ENCODE data around the gene LRMDA.

LRMDA gene

DNA sequence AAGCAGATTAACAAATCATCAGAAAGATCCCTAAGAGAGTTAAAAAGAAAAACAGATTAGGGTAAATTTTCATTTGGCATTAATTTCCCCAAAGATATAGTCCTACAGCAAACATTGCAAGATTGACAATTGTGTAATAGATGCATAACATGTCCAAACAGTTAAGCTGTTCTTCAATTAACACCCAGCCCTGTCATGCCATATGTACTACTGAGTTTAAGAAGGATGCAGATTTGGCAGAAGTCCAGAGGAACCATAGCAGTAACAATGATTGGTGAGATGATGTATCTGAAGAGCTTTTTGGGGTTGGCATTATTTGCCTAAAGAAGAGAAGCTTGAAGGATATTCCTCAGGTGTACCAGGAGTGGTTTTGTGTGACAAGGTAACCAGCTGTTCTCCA lies 287.6 kb downstream of the LRMDA start:
- TF ChIP-seq, protein P1, sequence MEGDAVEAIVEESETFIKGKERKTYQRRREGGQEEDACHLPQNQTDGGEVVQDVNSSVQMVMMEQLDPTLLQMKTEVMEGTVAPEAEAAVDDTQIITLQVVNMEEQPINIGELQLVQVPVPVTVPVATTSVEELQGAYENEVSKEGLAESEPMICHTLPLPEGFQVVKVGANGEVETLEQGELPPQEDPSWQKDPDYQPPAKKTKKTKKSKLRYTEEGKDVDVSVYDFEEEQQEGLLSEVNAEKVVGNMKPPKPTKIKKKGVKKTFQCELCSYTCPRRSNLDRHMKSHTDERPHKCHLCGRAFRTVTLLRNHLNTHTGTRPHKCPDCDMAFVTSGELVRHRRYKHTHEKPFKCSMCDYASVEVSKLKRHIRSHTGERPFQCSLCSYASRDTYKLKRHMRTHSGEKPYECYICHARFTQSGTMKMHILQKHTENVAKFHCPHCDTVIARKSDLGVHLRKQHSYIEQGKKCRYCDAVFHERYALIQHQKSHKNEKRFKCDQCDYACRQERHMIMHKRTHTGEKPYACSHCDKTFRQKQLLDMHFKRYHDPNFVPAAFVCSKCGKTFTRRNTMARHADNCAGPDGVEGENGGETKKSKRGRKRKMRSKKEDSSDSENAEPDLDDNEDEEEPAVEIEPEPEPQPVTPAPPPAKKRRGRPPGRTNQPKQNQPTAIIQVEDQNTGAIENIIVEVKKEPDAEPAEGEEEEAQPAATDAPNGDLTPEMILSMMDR (IDR thresholded peaks at IDR 0.05): no peak

DNA sequence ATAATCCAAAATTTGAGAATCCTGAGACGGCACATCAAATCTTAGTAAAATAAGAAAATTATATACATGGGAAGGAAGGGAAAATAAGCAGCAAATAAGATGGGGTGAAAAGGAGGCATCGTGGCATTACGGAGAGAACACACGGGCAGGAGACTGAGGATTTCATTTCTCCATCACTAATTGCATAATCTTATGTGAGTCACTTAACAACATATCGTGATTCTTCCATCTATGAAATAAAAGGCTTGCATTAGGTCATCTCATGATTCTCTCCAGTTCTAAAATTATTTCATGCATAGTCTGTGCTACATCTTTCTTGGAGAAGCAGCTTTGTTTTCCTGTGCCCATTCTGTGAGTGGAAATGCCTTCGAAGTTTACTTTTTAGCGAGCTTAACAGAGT lies 288.7 kb downstream of the LRMDA start:
- TF ChIP-seq, protein P1 (IDR thresholded peaks at IDR 0.05): no peak

DNA sequence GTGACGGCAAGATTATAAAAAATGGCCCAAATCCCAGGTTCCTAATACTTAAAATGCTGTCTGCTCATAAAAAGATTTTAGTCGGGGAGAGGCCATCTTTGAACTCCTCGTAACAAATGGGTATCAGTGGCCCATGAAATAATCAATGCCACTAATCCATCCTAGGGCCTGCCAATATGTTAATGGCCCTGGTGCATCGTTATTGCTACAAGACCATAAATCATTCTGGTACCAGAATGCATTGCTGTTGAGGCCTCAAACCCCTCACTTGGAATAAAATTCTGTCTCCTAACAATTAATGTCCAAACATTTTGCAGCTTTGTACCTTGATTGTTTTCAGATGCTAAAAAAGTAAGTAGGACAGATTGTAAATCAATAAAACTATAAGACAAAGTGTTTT lies 290.6 kb downstream of the LRMDA start:
- TF ChIP-seq, protein P1 (IDR thresholded peaks at IDR 0.05): no peak

DNA sequence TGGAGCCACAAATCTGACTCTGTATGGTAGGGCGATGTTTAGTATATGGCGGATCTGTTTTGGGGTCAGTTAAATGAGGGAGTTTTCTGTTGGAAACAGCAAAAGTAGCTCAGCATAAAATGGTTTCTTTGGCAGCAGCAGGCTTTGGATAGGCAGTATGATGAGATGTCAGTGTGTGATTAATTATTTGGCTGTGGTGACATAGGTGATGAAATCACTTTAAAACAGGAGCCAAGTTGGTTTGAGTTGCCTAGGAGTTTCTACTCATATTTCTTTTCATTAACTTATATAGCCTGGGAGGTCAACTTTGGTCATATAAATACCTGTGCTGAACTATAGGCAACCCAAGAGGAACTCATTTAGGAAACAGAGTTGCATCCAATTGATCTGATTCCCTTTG lies 291.2 kb downstream of the LRMDA start:
- TF ChIP-seq, protein P1 (IDR thresholded peaks at IDR 0.05): no peak

DNA sequence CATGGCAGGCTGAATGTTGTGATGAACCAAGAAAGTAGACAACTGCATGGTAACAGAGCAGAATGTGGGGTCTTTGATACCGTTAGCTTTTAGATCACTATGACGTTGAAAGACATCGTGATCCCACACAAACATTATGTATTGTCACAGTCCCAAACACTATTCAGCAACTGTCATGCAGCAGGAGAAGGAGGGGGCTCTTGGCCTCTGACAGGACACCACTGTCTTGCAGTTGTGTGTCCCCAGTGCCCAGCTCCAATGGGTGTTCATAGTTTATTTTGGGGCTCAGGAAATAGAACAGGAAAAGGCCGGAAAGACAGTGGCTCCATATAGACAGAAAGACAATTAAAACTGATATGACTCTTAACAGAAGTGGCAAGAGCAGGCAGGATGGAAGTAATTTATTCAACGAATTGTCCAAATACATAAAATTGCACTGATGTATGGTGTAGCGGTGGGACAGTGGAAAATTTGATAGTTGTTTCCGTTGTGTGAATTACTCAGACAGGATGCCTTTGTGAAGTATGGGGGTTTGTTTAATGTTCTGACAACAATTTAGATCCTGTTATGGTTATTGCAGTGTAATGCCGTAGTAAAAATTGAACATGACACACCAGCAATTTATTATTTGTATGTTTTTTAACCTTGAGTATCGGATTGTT lies 292.0 kb downstream of the LRMDA start:
- TF ChIP-seq, protein P1 (IDR thresholded peaks at IDR 0.05): no peak

DNA sequence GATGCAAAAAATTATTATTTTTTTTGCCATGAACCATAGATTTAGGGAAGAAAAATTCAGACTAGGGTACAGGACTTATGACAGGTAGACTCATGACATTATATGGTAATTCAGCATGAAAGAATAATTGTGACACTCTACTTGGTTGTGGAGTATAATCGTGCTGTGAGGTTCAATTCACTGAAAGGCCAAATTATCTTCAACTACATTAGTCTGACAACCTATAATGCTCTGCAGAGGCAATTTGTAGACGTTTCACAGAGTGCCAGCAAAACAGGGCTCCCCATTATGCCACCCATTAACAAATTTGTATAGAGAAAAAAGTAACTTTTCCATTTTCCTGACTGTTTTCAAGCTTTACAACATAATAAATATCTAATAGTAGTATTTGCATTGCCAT lies 292.6 kb downstream of the LRMDA start:
- TF ChIP-seq, protein P1 (IDR thresholded peaks at IDR 0.05): no peak

DNA sequence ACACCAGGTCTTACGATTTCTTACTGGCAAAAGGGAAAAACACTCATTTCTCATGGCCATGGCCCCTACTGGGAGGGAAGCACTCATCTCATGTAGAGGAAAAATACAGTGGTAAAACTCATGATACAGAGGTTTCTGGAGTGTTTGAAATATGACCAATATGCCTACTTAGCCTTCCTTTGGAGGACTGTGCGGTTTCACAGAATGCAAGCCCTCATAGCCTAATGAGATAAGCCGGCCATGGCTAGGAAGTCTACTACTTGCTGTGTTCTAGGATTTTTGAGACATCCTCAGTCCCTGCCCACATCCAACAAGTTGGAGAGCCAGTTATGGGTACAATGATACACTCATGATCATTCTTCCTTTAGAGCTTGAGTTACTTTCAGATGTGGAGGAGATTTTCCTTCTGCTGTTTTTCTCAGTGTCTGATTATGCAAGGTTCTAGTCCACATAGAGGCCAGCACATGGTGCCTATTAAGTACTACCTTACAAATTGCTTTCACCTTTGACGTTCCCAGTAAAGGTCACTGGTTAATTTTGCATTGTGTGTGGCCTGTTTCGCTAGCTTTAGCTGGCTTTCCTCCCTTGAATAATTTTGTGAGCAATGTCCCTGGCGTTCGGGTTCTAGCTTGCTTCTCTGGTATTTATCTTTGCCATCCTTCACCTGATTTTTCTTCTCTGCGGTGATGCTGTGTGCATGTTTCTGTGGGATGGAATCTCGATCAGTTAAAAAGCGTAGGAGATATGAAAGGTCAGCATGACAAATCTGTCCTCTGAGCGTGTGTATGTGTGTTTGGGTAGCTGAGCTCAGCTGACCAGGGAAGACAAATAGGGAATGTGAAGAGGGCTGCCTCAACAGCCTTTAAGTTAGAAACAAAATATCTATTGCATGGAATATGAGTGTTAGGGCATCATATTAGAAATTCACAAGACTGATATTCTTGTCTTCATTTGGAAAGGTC lies 295.4 kb downstream of the LRMDA start:
- TF ChIP-seq, protein P1 (IDR thresholded peaks at IDR 0.05): no peak
